ENCODE measurements around the gene NBAS.

NBAS gene

GRCh38 chr2:15180379-15180778 lies 380.8 kb downstream of the NBAS start:
- H3K9ac ChIP-seq (ENCODE audit: low read length) = no peak overlapping the region
- no peak overlapping the region for H2AFZ ChIP-seq (ENCODE audit: low read length)
- H3K27me3 ChIP-seq (ENCODE audit: insufficient read depth, low read length) = no peaks in the 10 kb centered on the region
- no peaks in the 10 kb centered on the region for H3K36me3 ChIP-seq (ENCODE audit: insufficient read depth, low read length)
- H4K20me1 ChIP-seq (ENCODE audit: insufficient read depth, low read length) = no peaks in the 10 kb centered on the region
- H3K27ac ChIP-seq (ENCODE audit: low read depth, low read length, poor library complexity, severe bottlenecking) = no peak overlapping the region
- no peak overlapping the region for H3K4me2 ChIP-seq (ENCODE audit: low read length)
- H3F3A ChIP-seq (ENCODE audit: insufficient read depth, low read length) = no peaks in the 10 kb centered on the region
- no peaks in the 10 kb centered on the region for H3K9me3 ChIP-seq (ENCODE audit: low read length)
- no peaks in the 10 kb centered on the region for H3K4me1 ChIP-seq (ENCODE audit: insufficient read depth, low read length, severe bottlenecking)
- no peak overlapping the region for H3K4me3 ChIP-seq (ENCODE audit: low read depth, low read length, poor library complexity, severe bottlenecking)
- no peaks in the 10 kb centered on the region for H3K9me2 ChIP-seq (ENCODE audit: low read depth, low read length)
- no peaks in the 10 kb centered on the region for H3K79me2 ChIP-seq (ENCODE audit: insufficient read depth, low read length)
- TF ChIP-seq EZH2 (IDR thresholded peaks at IDR 0.05; ENCODE audit: borderline replicate concordance, low read length) = no peak
- TF ChIP-seq CTCF (IDR thresholded peaks at IDR 0.05; ENCODE audit: low read length) = no peak

GRCh38 chr2:15178946-15179345 lies 382.2 kb downstream of the NBAS start:
- Histone ChIP-seq H3K4me3 (ENCODE audit: low read depth, low read length, poor library complexity, severe bottlenecking) (no peak overlapping the region), H3K27ac (ENCODE audit: low read depth, low read length, poor library complexity, severe bottlenecking) (no peak overlapping the region), H3K9ac (ENCODE audit: low read length) (no peak overlapping the region), H4K20me1 (ENCODE audit: insufficient read depth, low read length) (no peaks in the 10 kb centered on the region), H3K9me2 (ENCODE audit: low read depth, low read length) (no peaks in the 10 kb centered on the region), H3K4me2 (ENCODE audit: low read length) (no peak overlapping the region), H3F3A (ENCODE audit: insufficient read depth, low read length) (no peaks in the 10 kb centered on the region), H3K36me3 (ENCODE audit: insufficient read depth, low read length) (no peaks in the 10 kb centered on the region), H2AFZ (ENCODE audit: low read length) (no peak overlapping the region), H3K27me3 (ENCODE audit: insufficient read depth, low read length) (no peaks in the 10 kb centered on the region), H3K9me3 (ENCODE audit: low read length) (no peaks in the 10 kb centered on the region), H3K79me2 (ENCODE audit: insufficient read depth, low read length) (no peaks in the 10 kb centered on the region), H3K4me1 (ENCODE audit: insufficient read depth, low read length, severe bottlenecking) (no peaks in the 10 kb centered on the region)
- no peak for TF ChIP-seq CTCF (IDR thresholded peaks at IDR 0.05; ENCODE audit: low read length)
- no peak for TF ChIP-seq EZH2 (IDR thresholded peaks at IDR 0.05; ENCODE audit: borderline replicate concordance, low read length)

GRCh38 chr2:15177103-15177502 lies 384.0 kb downstream of the NBAS start:
- no peaks in the 10 kb centered on the region for H4K20me1 ChIP-seq (ENCODE audit: insufficient read depth, low read length)
- no peak overlapping the region for H3K9ac ChIP-seq (ENCODE audit: low read length)
- no peaks in the 10 kb centered on the region for H3K9me3 ChIP-seq (ENCODE audit: low read length)
- no peaks in the 10 kb centered on the region for H3F3A ChIP-seq (ENCODE audit: insufficient read depth, low read length)
- no peak overlapping the region for H3K4me2 ChIP-seq (ENCODE audit: low read length)
- H3K79me2 ChIP-seq (ENCODE audit: insufficient read depth, low read length) = no peaks in the 10 kb centered on the region
- no peak for TF ChIP-seq CTCF (IDR thresholded peaks at IDR 0.05; ENCODE audit: low read length)
- no peak for TF ChIP-seq EZH2 (IDR thresholded peaks at IDR 0.05; ENCODE audit: borderline replicate concordance, low read length)
- H2AFZ ChIP-seq (ENCODE audit: low read length) = no peak overlapping the region
- no peak overlapping the region for H3K4me3 ChIP-seq (ENCODE audit: low read depth, low read length, poor library complexity, severe bottlenecking)
- H3K9me2 ChIP-seq (ENCODE audit: low read depth, low read length) = no peaks in the 10 kb centered on the region
- H3K27me3 ChIP-seq (ENCODE audit: insufficient read depth, low read length) = no peaks in the 10 kb centered on the region
- no peak overlapping the region for H3K27ac ChIP-seq (ENCODE audit: low read depth, low read length, poor library complexity, severe bottlenecking)
- H3K36me3 ChIP-seq (ENCODE audit: insufficient read depth, low read length) = no peaks in the 10 kb centered on the region
- no peaks in the 10 kb centered on the region for H3K4me1 ChIP-seq (ENCODE audit: insufficient read depth, low read length, severe bottlenecking)

Measured in OCI-LY1 (cell line).